ENCODE results near the gene SIPA1L2.

DNA sequence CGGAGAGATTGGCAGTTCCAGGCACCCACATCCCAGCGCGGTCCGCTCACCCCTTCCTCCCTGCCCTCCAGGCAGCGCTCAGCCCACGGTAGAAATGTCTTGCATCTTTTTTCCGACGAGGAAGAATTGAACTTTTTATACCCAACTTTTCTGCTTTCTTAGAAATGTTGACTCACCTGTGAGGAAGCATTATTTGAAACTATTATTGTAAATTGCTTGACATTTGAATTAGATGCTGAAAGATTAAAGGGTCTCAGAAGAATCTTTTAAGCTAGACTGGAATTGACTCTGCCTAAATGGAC, 912 bp upstream of the SIPA1L2 start:
- no peak for TF ChIP-seq POLR2A (IDR thresholded peaks at IDR 0.05)
- TF ChIP-seq, protein P1, sequence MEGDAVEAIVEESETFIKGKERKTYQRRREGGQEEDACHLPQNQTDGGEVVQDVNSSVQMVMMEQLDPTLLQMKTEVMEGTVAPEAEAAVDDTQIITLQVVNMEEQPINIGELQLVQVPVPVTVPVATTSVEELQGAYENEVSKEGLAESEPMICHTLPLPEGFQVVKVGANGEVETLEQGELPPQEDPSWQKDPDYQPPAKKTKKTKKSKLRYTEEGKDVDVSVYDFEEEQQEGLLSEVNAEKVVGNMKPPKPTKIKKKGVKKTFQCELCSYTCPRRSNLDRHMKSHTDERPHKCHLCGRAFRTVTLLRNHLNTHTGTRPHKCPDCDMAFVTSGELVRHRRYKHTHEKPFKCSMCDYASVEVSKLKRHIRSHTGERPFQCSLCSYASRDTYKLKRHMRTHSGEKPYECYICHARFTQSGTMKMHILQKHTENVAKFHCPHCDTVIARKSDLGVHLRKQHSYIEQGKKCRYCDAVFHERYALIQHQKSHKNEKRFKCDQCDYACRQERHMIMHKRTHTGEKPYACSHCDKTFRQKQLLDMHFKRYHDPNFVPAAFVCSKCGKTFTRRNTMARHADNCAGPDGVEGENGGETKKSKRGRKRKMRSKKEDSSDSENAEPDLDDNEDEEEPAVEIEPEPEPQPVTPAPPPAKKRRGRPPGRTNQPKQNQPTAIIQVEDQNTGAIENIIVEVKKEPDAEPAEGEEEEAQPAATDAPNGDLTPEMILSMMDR (IDR thresholded peaks at IDR 0.05): peak in 1 of 3 experiments; percentile 0

Measured in vagina (tissue), 2 donors.